Stimulated activated CD4-positive, alpha-beta T cell treated with anti-CD3 and anti-CD28 coated beads, Interleukin-2, amount 100 ng/mL, for 4 hours (primary cell): ENCODE data around the gene HMG20B.
"Not testable (repeated sequence)": the region's sequence is repeated elsewhere in the genome, so short reads cannot be mapped to it uniquely, and the experiment has no call there.

Source experiments
- DNase-seq: peaks from one replicate; pipeline ENCODE4 v3.0.0-alpha.2; 2020; ENCODE audit warnings: low read depth

Gene HMG20B

GRCh38 chr19:3556423-3556977, 16.2 kb upstream of the HMG20B start:
- no peak for DNase-seq

DNA sequence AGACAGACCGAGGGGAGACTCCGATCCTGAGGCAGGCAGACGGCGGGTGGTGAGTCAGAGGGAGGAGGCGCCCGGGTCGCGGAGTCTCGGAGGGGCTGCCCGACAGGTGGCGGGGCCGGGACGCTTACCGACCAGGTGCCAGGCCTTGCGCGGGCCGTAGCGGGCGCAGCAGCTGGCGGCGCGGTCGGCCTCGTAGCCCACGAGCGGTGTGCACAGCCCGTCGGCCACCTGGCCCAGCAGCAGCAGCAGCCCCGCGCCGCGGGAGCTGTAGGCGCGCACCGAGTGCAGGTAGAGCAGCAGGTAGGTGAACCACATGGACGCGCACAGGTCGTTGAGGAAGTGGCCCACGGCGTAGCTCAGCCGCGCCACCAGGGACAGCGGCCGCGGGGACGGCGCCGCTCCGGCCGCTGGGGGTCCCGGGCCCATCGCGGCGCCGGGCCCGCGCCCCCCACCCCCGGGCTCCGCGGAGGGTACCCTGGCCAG, 15.7 kb upstream of the HMG20B start:
- peak; percentile 65 for DNase-seq

DNA sequence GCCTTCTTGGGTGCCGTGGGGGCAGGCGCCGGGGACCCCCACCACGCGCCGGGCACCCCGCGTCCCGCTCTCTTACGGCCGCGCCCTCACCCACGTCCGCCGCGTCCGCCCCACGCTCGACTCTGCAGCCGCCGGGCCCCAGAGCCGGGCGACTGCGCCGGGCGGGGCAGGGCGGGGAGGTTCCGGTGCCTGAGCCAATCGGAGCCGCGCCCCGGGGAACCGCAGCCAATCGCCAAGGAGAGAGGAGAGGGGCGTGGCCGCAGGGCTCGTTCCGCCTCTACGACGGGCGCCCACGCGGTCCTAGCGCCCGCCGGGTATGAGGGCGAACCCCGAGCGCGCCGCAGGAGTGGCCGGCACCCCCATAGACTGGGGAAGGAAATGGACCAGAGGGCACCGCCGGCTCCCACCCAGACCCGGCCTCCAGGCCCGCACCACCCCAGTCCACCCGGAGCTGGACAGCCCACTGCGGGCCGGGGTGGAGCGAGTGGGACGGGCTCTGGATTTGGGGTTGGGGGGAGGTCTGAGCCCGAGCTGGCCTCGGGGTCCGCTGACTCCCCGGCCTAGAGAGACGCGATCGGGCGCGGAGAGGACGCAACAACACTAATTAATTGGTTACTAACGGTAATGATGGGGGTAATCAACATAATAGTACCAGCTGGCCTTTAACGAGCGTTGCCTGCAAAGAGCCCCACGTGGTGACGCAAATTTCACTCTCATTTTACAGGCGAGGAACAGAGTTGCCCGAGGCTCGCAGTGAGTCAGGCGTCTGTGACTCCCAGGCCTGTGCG, 15.1 kb upstream of the HMG20B start, which contains the start of gene MFSD12:
Gene MFSD12 (minus strand): TSS at position 126 of the 788 bp plus-strand sequence. CDS start 183 bp downstream, outside the sequence.
- DNase-seq, result peak; percentile 94

DNA sequence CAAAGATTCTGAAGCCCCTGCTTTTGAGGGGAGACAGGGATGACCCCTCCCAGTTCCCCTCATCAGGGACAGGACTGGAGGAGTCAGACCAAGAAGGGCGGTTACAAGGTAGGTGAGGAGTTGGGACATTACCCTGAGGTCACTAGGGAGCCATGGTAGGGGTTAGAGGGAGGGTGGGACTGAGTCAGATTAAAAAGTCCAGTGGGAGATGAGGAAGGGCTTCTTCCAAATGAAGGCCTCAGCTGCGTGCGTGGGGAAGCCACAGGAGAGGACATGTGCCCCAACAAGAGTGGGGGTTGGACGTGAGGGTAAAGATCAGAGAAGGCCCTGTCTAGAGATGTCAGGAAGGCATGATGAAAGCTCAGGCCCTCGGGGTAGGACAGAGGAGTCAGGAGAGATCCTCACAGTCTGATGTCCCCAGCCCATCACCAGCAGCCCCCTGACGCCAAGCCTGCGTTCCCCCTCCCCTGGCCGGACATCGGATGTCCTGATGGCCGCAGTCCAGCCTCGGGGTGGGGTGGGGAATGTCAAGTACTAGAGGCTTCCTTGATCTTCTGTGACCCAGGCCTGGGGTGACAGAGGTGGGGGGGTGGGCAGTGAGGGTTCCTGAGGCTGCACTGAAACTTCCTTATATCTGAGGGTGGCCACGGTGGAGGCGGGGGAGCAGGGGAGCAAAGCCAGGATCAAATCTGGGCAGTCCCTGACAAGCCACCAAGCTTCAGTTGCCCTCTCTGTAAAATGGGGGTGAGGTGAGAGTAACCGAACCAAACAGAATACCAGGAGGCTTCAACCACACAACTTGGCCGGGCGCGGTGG, 8.8 kb upstream of the HMG20B start:
- no peak for DNase-seq

DNA sequence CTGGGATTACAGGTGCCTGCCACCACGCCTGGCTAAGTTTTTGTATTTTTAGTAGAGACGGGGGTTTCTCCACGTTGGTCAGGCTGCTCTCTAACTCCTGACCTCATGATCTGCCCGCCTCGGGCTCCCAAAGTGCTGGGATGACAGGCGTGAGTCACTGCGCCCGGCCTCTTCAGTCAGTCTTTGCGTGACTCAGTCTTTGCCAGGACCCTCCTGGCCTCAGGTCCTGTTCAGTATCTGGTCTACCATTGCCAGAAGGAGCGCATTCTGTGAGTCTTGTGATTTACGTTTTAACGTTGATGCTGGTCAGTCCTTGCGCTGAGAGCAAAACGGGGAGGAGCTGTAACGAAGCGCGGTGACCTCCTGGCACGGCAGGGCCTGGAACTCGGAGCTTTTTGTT, 7.6 kb upstream of the HMG20B start:
- no peak for DNase-seq

GRCh38 chr19:3570042-3570441, 2.7 kb upstream of the HMG20B start:
- DNase-seq, result not testable (repeated sequence)

DNA sequence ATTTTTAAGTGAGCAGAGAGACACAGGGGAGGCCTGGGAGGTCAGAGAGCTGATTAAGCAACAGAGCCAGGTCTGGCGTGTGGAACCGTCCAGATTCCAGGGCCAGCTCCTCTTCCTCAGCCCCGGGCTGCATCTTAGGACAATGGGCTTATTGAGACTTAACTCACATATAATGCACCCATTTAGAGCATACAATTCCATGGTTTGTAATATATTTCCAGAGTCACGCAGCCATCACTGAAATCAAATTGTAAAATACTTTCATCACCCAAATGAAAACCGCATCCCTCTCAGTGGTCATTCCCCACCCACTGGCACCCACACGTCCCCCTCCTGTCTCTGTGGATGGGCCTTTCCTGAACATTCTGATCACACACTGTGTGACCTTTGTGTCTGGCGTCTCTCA, 2.1 kb upstream of the HMG20B start:
- DNase-seq, result no peak

DNA sequence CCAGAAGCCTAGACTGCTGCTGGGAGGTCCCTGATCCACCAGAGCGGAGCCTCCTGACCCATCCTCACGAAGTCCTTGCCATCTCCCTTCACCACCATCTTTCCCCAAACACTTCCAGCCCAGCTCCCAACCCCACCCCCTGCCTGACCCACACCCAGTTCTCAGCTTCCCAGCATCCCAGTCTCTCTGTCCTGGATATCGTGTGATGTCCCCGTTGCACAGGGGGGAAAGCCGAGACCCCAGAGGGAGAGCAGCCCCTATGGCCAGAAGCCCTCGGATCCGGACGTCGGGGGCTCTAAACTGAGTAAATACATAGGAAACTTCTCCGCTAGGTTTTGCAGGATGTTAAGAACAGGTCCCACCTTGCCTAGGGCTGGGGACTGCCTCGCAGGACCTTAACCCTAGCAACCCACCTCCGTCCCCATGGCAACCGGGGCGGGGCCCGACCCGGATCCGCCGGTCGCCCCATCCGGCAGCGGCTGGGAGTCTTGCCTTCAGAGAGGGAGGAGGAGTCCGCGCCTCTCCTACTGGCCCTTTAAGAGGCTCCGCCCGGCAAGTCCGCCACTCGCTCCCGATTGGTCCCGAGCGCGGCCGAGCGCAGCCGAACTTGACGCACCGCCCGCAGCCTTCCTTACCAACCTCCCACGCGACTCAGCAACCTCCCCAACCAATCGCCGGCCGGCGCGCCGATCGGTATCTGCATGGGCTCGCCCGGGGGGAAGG, 451 bp upstream of the HMG20B start:
- peak; percentile 100 for DNase-seq

GRCh38 chr19:3573162-3573857, 566 bp downstream of the HMG20B start:
- DNase-seq, result no peak

GRCh38 chr19:3573858-3574637, 1.3 kb downstream of the HMG20B start:
- peak; percentile 66 for DNase-seq

GRCh38 chr19:3575260-3575741, 2.6 kb downstream of the HMG20B start:
- no peak for DNase-seq

DNA sequence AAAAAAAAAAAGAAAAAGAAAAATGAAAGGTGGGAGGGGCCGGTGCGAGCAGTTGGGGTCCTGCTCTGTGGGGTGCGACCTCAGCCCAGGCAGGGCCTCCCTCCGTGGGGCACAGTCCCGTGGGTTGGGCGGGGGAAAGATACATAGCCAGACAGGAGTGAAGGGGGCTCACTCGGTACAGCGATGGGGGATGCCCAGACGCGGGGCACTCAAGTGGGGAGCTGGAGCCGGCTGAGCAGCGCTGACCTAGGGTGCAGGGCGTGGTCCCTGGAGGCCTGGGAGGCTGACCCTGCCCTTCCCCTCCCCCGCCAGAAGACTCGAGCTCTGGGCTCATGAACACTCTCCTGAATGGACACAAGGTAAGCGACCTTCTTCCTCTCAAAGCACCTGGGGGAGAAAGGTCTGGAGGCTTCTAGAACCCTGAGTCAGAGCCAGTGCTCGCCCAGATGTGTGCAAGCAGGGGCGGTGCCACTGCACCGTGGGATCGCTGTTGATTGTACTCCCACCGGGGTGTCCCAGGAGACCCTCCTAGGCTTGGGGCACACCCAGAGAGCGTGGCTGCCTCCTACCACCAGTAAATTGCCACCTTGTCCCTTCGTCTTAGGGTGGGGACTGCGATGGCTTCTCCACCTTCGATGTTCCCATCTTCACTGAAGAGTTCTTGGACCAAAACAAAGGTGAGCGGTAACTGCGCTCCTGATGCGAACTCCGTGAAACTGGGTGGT, 3.4 kb downstream of the HMG20B start:
- DNase-seq, result no peak

GRCh38 chr19:3576696-3577443, 4.1 kb downstream of the HMG20B start:
- no peak for DNase-seq

DNA sequence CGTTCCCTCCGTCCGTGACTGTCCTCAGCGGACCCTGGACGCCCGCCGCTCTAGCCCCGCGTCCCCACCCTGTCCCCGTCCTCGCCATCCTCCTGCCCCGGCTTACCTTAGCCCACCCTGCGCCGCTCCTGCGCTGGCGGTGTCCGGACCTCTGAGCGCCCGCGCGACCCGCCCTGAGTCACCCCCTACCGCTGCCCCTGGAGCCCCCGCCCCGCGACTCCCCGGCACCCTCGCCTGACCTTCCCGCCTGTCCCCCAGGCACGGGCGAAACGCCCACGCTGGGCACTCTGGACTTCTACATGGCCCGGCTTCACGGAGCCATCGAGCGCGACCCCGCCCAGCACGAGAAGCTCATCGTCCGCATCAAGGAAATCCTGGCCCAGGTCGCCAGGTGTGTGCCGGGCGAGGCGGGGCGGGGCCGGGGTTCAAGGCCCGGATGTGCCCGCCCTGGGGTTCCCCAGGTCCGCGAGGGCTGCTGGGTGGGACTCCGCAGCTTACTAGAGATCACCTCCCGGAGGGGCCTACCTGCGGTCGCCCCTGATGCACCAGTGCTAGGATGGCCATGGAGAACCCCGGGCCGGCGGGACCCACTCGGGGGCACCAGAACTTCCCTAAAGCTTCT, 5.1 kb downstream of the HMG20B start:
- no peak for DNase-seq

- no peak for DNase-seq
These were observed 5.6 kb downstream of the HMG20B start for GRCh38 chr19:3578390-3578789.

DNA sequence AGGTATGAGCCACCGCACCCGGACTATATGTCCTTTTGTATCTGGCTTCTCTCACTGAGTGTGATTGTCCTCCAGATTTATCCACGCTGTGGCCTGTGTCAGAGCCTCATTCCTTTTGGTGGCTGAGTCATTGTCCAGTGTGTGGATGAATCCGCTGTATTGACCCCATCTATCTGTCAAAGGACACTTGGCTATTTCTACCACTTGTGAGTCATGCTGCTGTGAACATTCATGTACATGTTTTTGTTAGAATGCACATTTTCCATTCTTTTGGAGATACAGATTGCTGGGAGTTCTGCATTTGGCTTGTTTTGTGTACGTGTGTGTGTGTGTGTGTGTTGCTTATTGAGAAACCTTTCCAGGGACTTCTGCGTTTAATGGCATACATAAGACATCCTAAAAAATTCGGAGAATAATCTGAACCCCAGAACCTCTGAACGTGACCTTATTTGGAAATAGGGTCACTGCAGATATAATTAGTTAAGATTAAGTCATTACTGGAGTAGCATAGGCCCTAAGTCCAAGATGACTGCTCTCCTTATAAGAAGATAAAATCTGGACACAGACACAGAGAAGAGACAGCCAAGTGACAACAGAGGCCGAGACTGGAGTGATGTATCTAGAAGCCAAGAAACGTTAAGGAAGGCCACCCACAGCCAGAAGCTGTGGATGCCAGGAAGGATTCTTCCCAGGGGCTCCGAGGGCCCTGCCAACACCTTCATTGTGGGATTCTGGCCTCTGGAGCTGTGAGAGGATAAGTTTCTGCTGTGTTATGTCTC, 7.6 kb downstream of the HMG20B start:
- no peak for DNase-seq

- DNase-seq, result not testable (repeated sequence)
These were observed 9.0 kb downstream of the HMG20B start for GRCh38 chr19:3581792-3582191.
